K562 (cell line): ENCODE data around the gene VTN. TPM values are rescaled to one million over a fixed set of nuclear protein-coding genes. Genes with fewer than 3 reads are reported as not detected.

Experiments used
- ATF1 ChIP-seq, 2 experiments: fragments of 450-650 bp in 1 of 2; IDR thresholded peaks; 2 replicates each; pipeline ENCODE4 v1.6.1; 2016; ENCODE audit warnings: missing compliant biosample characterization in 1 of 2, missing genetic modification characterization in 1 of 2
- CCNT2 ChIP-seq: IDR thresholded peaks from 2 replicates; pipeline ENCODE4 v1.6.1; 2011; ENCODE audit warnings: borderline replicate concordance, low read depth, mild to moderate bottlenecking, moderate library complexity, mixed read lengths, low read length; ENCODE audit not compliant: insufficient read length; ENCODE audit errors: extremely low read depth
- CSDE1 ChIP-seq, 2 experiments: fragments of 450-650 bp; IDR thresholded peaks; 2 replicates each; pipeline ENCODE4 v1.6.1; 2016; ENCODE audit warnings: mild to moderate bottlenecking in 1 of 2
- EGR1 ChIP-seq: fragments of 450-650 bp; conservative IDR thresholded peaks from 2 replicates; pipeline ENCODE4 v1.6.1; 2017; ENCODE audit warnings: mild to moderate bottlenecking
- ELF1 ChIP-seq: fragments of 200-800 bp; sonication (Bioruptor generic); IDR thresholded peaks from 2 replicates; pipeline ENCODE4 v1.6.1; 2016; ENCODE audit warnings: missing genetic modification characterization, missing compliant biosample characterization
- EP400 ChIP-seq: fragments of 450-650 bp; IDR thresholded peaks from 2 replicates; pipeline ENCODE4 v1.6.1; 2017; ENCODE audit warnings: antibody characterized with exemption, mild to moderate bottlenecking, moderate library complexity
- HDAC1 ChIP-seq, 2 experiments: fragments of 450-650 bp; IDR thresholded peaks; 2 replicates each; pipeline ENCODE4 v1.6.1; 2016 to 2017; ENCODE audit warnings: inconsistent platforms in 1 of 2, mild to moderate bottlenecking in 1 of 2, moderate library complexity in 1 of 2
- ILF3 ChIP-seq: fragments of 450-650 bp; IDR thresholded peaks from 2 replicates; pipeline ENCODE4 v1.6.1; 2018; ENCODE audit warnings: antibody characterized with exemption, mild to moderate bottlenecking, moderate library complexity, borderline replicate concordance
- KLF1 ChIP-seq: fragments of 450-650 bp; IDR thresholded peaks from 2 replicates; pipeline ENCODE4 v1.6.1; 2016; ENCODE audit warnings: missing genetic modification characterization, missing compliant biosample characterization
- NFRKB ChIP-seq: fragments of 450-650 bp; IDR thresholded peaks from 2 replicates; pipeline ENCODE4 v1.6.1; 2016; ENCODE audit warnings: low read depth
- PHF8 ChIP-seq: fragments of 200-600 bp; sonication (generic); IDR thresholded peaks from 2 replicates; pipeline ENCODE4 v1.6.1; 2012; ENCODE audit warnings: mixed run types, mild to moderate bottlenecking, inconsistent platforms, low read length, moderate library complexity, borderline replicate concordance
- RAD51 ChIP-seq: fragments of 450-650 bp; IDR thresholded peaks from 2 replicates; pipeline ENCODE4 v1.7.1; 2016; ENCODE audit warnings: low read depth, mild to moderate bottlenecking, borderline replicate concordance
- RB1 ChIP-seq: fragments of 450-650 bp; IDR thresholded peaks from 2 replicates; pipeline ENCODE4 v1.6.1; 2017; ENCODE audit warnings: low read depth, mild to moderate bottlenecking
- RBM34 ChIP-seq: fragments of 200-400 bp; formaldehyde crosslinking; IDR thresholded peaks from 2 replicates; pipeline ENCODE4 v1.6.1; 2018; ENCODE audit warnings: low read length, borderline replicate concordance; ENCODE audit not compliant: insufficient read depth
- SP1 ChIP-seq: sonication (generic); formaldehyde crosslinking; IDR thresholded peaks from 2 replicates; pipeline ENCODE4 v1.8.1; 2022; ENCODE audit warnings: mild to moderate bottlenecking, missing genetic modification reagents
- TOE1 ChIP-seq, 2 experiments: fragments of 450-650 bp in 1 of 2; sonication (generic) in 1 of 2; formaldehyde crosslinking in 1 of 2; IDR thresholded peaks; 2 replicates each; pipeline versions ENCODE4 v1.7.1 to v1.8.0; 2016 to 2022; ENCODE audit warnings: borderline replicate concordance in 2 of 2, mild to moderate bottlenecking in 2 of 2, antibody characterized with exemption in 1 of 2, inconsistent platforms in 1 of 2, low read depth in 1 of 2, missing genetic modification reagents in 1 of 2, moderate library complexity in 1 of 2
- ZFX ChIP-seq: sonication (generic); formaldehyde crosslinking; IDR thresholded peaks from 2 replicates; pipeline ENCODE4 v1.8.0; 2022; ENCODE audit warnings: mild to moderate bottlenecking, missing genetic modification reagents, moderate library complexity
- ZNF143 ChIP-seq: sonication (generic); formaldehyde crosslinking; IDR thresholded peaks from 2 replicates; pipeline ENCODE4 v1.9.0; 2022; ENCODE audit warnings: mild to moderate bottlenecking, missing genetic modification reagents
- polyA plus RNA-seq, 8 experiments: library from polyadenylated mRNA; depleted of rRNA in 4 of 8; stranded (reverse) in 5 of 8; unstranded in 3 of 8; fragments of >200 nt; fragmentation: Nextera tagmentation in 2 of 8; fragmentation: Illumina TruSeq in 1 of 8; extraction: Ambion mirVana in 2 of 8; extraction: Trizol in 1 of 8; gene quantifications; 2 replicates each; pipeline versions ENCODE4 v1.2.1 to v1.2.3, GENCODE V29; 2011 to 2014; ENCODE audit warnings: inconsistent platforms in 1 of 8, missing spikeins in 1 of 8
- total RNA-seq, 7 experiments: library from RNA; depleted of rRNA in 6 of 7; stranded (reverse); fragments of >200 nt in 6 of 7; fragmentation: Illumina TruSeq in 2 of 7; extraction: Trizol in 2 of 7; gene quantifications; 2 replicates each; pipeline versions ENCODE4 v1.2.1 to v1.2.3, GENCODE V29; 2011 to 2021; ENCODE audit warnings: low replicate concordance in 1 of 7
- TF ChIP-seq, protein P1 (sequence below): fragments of 450-650 bp; formaldehyde crosslinking; IDR thresholded peaks from 2 replicates; pipeline ENCODE4 v1.4.0; 2022; ENCODE audit warnings: missing genetic modification characterization
- TF ChIP-seq, protein P2 (sequence below): fragments of 450-650 bp; conservative IDR thresholded peaks from 2 replicates; pipeline ENCODE4 v1.6.1; 2016; ENCODE audit warnings: missing genetic modification characterization, low read depth, mild to moderate bottlenecking, missing compliant biosample characterization, moderate library complexity
- TF ChIP-seq, protein P3 (sequence below): fragments of 450-650 bp; formaldehyde crosslinking; IDR thresholded peaks from 2 replicates; pipeline ENCODE4 v1.4.0; 2020; ENCODE audit warnings: mild to moderate bottlenecking, mixed read lengths
- TF ChIP-seq, protein P4 (sequence below): fragments of 250-450 bp; sonication (Bioruptor Pico); IDR thresholded peaks from 2 replicates; pipeline ENCODE4 v1.4.0; 2020

The VTN gene
- total and polyA plus RNA-seq, 9 of the 15 experiments (the other 6 are each of a cell fraction or from before 2014, with no cell fraction given), result 0.13 to 1.0 (median 0.29) TPM; not detected in 1

DNA sequence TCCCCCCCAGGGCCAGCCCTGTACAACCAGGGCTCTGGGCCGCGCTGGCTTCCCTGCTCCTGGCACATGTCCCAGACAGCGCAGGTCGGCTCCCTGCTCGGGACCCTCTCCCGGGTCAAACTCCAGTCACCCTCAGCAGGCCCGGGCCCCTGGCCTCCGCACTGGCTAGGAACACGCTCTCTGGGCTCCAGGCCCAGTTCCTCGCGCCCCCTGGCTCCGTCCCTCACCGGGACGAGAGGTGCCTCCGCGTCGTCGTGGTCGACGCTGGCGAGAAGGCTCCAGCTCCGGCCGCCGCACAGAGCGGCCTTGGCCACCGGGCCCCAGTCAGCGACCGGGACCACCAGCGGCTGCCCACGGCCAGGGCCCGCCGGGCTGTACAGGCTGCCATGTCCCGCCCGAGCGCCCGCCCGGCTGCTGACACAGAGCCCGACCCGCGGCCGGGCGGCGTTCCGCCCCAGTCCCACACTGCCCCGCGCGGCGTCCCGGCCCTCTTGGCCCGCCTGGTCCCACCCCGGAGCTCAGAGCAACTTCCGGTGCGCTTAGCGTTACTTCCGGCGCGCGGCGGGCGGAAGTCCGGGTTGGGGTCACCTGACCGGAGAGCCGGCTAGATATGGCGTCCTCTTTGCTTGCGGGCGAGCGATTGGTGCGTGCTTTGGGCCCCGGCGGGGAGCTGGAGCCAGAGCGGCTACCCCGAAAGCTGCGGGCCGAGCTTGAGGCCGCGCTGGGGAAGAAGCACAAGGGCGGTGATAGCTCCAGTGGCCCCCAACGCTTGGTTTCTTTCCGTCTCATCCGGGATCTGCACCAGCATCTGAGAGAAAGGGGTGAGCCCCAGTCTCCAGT is 12.8 kb downstream of the VTN start, which contains the start of gene POLDIP2 (continued):
- TF ChIP-seq HDAC1 (IDR thresholded peaks at IDR 0.05), result peak in 1 of 2 experiments; percentile 96; a peak in 2 of 4 replicates
- TF ChIP-seq, protein P1, sequence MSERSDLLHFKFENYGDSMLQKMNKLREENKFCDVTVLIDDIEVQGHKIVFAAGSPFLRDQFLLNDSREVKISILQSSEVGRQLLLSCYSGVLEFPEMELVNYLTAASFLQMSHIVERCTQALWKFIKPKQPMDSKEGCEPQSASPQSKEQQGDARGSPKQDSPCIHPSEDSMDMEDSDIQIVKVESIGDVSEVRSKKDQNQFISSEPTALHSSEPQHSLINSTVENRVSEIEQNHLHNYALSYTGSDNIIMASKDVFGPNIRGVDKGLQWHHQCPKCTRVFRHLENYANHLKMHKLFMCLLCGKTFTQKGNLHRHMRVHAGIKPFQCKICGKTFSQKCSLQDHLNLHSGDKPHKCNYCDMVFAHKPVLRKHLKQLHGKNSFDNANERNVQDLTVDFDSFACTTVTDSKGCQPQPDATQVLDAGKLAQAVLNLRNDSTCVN (CRISPR knock-in tag), result no peak
- peak; percentile 93 for TF ChIP-seq RAD51
- peak; percentile 78 for TF ChIP-seq RB1
- peak; percentile 79 for TF ChIP-seq ZNF143 (CRISPR knock-in tag)
- peak; percentile 85 for TF ChIP-seq CCNT2
- TF ChIP-seq RBM34, result 0 out of 2 replicates have a peak, but pooled peaks have one; percentile 73
- TF ChIP-seq CSDE1 (IDR thresholded peaks at IDR 0.05), result no peak; a peak in 1 of 4 replicates
- peak; percentile 59; the same call in 1 of the 2 replicates for TF ChIP-seq SP1
- TF ChIP-seq PHF8, result peak; percentile 98; the same call in 1 of the 2 replicates
- TF ChIP-seq, protein P2, sequence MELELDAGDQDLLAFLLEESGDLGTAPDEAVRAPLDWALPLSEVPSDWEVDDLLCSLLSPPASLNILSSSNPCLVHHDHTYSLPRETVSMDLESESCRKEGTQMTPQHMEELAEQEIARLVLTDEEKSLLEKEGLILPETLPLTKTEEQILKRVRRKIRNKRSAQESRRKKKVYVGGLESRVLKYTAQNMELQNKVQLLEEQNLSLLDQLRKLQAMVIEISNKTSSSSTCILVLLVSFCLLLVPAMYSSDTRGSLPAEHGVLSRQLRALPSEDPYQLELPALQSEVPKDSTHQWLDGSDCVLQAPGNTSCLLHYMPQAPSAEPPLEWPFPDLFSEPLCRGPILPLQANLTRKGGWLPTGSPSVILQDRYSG (tag), result peak; percentile 37; the same call in 1 of the 2 replicates
- peak; percentile 98 for TF ChIP-seq ELF1 (tag)
- TF ChIP-seq, protein P3, sequence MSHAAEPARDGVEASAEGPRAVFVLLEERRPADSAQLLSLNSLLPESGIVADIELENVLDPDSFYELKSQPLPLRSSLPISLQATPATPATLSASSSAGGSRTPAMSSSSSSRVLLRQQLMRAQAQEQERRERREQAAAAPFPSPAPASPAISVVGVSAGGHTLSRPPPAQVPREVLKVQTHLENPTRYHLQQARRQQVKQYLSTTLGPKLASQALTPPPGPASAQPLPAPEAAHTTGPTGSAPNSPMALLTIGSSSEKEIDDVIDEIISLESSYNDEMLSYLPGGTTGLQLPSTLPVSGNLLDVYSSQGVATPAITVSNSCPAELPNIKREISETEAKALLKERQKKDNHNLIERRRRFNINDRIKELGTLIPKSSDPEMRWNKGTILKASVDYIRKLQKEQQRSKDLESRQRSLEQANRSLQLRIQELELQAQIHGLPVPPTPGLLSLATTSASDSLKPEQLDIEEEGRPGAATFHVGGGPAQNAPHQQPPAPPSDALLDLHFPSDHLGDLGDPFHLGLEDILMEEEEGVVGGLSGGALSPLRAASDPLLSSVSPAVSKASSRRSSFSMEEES (CRISPR knock-in tag), result peak; percentile 87
- TF ChIP-seq ATF1 (CRISPR knock-in tag; IDR thresholded peaks at IDR 0.05), result no peak
- TF ChIP-seq ATF1 (tag; IDR thresholded peaks at IDR 0.05), result peak; percentile 90
- peak; percentile 82 for TF ChIP-seq EP400
- TF ChIP-seq, protein P4, sequence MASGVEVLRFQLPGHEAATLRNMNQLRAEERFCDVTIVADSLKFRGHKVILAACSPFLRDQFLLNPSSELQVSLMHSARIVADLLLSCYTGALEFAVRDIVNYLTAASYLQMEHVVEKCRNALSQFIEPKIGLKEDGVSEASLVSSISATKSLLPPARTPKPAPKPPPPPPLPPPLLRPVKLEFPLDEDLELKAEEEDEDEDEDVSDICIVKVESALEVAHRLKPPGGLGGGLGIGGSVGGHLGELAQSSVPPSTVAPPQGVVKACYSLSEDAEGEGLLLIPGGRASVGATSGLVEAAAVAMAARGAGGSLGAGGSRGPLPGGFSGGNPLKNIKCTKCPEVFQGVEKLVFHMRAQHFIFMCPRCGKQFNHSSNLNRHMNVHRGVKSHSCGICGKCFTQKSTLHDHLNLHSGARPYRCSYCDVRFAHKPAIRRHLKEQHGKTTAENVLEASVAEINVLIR (CRISPR knock-in tag), result peak; percentile 74
- TF ChIP-seq TOE1 (IDR thresholded peaks at IDR 0.05; ENCODE audit: borderline replicate concordance), result peak; percentile 90
- TF ChIP-seq TOE1 (CRISPR knock-in tag; IDR thresholded peaks at IDR 0.05; ENCODE audit: borderline replicate concordance, low read depth), result no peak
- TF ChIP-seq ZFX (CRISPR knock-in tag), result peak; percentile 88
- TF ChIP-seq NFRKB, result peak; percentile 54; the same call in 1 of the 2 replicates
- TF ChIP-seq ILF3, result peak; percentile 85; the same call in 1 of the 2 replicates
- no peak for TF ChIP-seq EGR1
- peak; percentile 55; the same call in 1 of the 2 replicates for TF ChIP-seq KLF1 (tag)
